SU-DHL-6 (cell line): Measurements from ENCODE around the gene ANXA4.

Experiments
- H2AFZ ChIP-seq: fragments of 200-600 bp; sonication (generic); 2 replicates; pipeline ENCODE4 v1.6.1; 2014; ENCODE audit warnings: low read depth, mild to moderate bottlenecking, moderate library complexity, mixed read lengths, antibody characterized with exemption, low read length; ENCODE audit not compliant: severe bottlenecking
- H3F3A ChIP-seq: fragments of 200-600 bp; shearing (Covaris generic); 2 replicates; pipeline ENCODE4 v1.6.0; 2016; ENCODE audit warnings: antibody characterized with exemption, mild to moderate bottlenecking; ENCODE audit not compliant: insufficient read depth
- H3K27ac ChIP-seq: fragments of 200-600 bp; sonication (generic); 2 replicates; pipeline ENCODE4 v1.5.1; 2016; ENCODE audit warnings: low read depth, mild to moderate bottlenecking, low read length, moderate library complexity, mixed read lengths
- H3K27me3 ChIP-seq: fragments of 200-600 bp; sonication (generic), shearing (Covaris generic); 2 replicates; pipeline ENCODE4 v1.6.0; 2014; ENCODE audit warnings: mild to moderate bottlenecking, low read length
- H3K36me3 ChIP-seq: fragments of 200-600 bp; sonication (generic); 2 replicates; pipeline ENCODE4 v1.6.1; 2014; ENCODE audit warnings: mild to moderate bottlenecking, low read length, mixed read lengths
- H3K4me2 ChIP-seq: fragments of 300-600, 200-600 bp; shearing (Covaris generic), sonication (generic); 2 replicates; pipeline ENCODE4 v1.6.0; 2014; ENCODE audit warnings: low read length, low read depth, mild to moderate bottlenecking; ENCODE audit not compliant: poor library complexity, severe bottlenecking
- H3K4me3 ChIP-seq: fragments of 200-600 bp; sonication (generic); 2 replicates; pipeline ENCODE4 v1.5.1; 2014; ENCODE audit warnings: antibody characterized with exemption, low read length, mild to moderate bottlenecking, mixed read lengths; ENCODE audit not compliant: insufficient read depth, poor library complexity, severe bottlenecking
- H3K79me2 ChIP-seq: fragments of 200-600 bp; sonication (generic); 2 replicates; pipeline ENCODE4 v1.6.1; 2014; ENCODE audit warnings: mild to moderate bottlenecking, low read length, moderate library complexity; ENCODE audit not compliant: insufficient read depth
- H3K9ac ChIP-seq: fragments of 200-600 bp; sonication (generic); 2 replicates; pipeline ENCODE4 v1.7.0; 2014; ENCODE audit warnings: mild to moderate bottlenecking, low read length
- H3K9me2 ChIP-seq: fragments of 200-600 bp; sonication (generic); replicated peaks from 2 replicates; pipeline ENCODE4 v1.6.1; 2014; ENCODE audit warnings: low read length; ENCODE audit not compliant: insufficient read depth
- H3K9me3 ChIP-seq: fragments of 200-600 bp; sonication (generic); 2 replicates; pipeline ENCODE4 v1.6.1; 2014; ENCODE audit warnings: low read length, mixed read lengths; ENCODE audit not compliant: insufficient read depth
- H4K20me1 ChIP-seq: fragments of 200-600 bp; sonication (generic); 2 replicates; pipeline ENCODE4 v1.6.1; 2014; ENCODE audit warnings: low read depth, mild to moderate bottlenecking, antibody characterized with exemption, low read length, moderate library complexity, mixed read lengths
- EZH2phosphoT487 ChIP-seq: fragments of 200-600 bp; sonication (generic), shearing (Covaris generic); conservative IDR thresholded peaks from 2 replicates; pipeline ENCODE4 v1.6.1; 2018; ENCODE audit warnings: mild to moderate bottlenecking, antibody characterized with exemption, low read length, moderate library complexity, mixed read lengths
- TF ChIP-seq, protein P1 (sequence below): fragments of 200-600 bp; sonication (generic); IDR thresholded peaks from one replicate; pipeline ENCODE4 v1.5.1; 2017; ENCODE audit warnings: antibody characterized with exemption, mild to moderate bottlenecking, low read length, moderate library complexity; ENCODE audit not compliant: insufficient read depth, poor library complexity, severe bottlenecking

Gene ANXA4

DNA sequence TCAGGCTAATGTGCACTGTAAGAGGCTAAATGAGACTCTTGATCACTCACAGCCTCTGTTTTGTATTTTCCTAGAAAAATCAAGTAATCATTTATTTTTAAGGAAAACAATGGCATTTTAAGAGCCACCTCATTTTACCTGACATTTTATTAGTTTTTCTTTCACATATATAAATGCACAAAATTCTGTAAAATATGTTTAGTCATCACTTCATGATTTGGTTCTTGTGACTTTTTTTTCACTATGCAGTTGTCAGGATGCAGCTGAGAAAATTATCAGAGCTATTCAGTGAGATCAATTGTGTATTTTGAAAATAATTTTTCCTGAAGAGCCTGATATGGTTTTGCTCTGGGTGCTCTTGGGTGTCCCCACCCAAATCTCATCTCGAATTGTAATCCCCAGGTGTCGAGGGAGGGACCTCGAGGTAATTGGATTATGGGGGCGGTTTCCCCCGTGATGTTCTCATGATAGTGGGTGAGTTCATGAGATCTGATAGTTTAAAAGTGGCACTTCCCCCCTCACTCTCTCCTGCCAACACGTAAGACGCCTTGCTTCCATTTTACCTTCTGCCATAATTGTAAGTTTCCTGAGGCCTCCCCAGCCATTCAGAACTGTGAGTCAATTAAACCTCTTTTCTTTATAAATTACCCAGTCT is 16.1 kb upstream of the ANXA4 start:
- no peaks in the 10 kb centered on the region for H3K36me3 ChIP-seq
- no peaks in the 10 kb centered on the region for H3K79me2 ChIP-seq
- H3K27me3 ChIP-seq, result no peaks in the 10 kb centered on the region
- no peak overlapping the region for H3K4me2 ChIP-seq
- H4K20me1 ChIP-seq, result no peaks in the 10 kb centered on the region
- TF ChIP-seq, protein P1, sequence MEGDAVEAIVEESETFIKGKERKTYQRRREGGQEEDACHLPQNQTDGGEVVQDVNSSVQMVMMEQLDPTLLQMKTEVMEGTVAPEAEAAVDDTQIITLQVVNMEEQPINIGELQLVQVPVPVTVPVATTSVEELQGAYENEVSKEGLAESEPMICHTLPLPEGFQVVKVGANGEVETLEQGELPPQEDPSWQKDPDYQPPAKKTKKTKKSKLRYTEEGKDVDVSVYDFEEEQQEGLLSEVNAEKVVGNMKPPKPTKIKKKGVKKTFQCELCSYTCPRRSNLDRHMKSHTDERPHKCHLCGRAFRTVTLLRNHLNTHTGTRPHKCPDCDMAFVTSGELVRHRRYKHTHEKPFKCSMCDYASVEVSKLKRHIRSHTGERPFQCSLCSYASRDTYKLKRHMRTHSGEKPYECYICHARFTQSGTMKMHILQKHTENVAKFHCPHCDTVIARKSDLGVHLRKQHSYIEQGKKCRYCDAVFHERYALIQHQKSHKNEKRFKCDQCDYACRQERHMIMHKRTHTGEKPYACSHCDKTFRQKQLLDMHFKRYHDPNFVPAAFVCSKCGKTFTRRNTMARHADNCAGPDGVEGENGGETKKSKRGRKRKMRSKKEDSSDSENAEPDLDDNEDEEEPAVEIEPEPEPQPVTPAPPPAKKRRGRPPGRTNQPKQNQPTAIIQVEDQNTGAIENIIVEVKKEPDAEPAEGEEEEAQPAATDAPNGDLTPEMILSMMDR, result no peak
- TF ChIP-seq EZH2phosphoT487, result no peak
- no peak overlapping the region for H3K4me3 ChIP-seq
- H2AFZ ChIP-seq, result no peak overlapping the region
- H3F3A ChIP-seq, result no peaks in the 10 kb centered on the region
- H3K27ac ChIP-seq, result no peak overlapping the region
- no peaks in the 10 kb centered on the region for H3K9me3 ChIP-seq
- H3K9me2 ChIP-seq, result no peaks in the 10 kb centered on the region
- H3K9ac ChIP-seq, result no peak overlapping the region

DNA sequence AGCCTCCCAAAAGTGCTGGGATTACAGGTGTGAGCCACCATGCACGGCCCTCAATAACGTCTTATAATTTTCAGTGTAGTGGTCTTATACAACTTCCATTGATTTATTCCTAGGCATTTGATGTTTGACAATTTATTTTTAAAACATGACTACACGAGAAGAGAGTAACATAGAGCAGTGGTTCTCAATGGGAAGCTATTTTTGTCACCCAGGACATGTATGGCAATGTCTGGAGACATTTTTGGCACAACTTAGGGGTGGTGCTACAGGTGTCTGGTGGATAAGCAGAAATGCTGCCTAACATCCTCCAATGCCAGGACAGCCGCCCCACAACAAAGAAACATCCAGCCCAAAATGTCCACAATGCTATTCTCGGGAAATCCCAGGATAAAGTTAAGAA is 12.7 kb upstream of the ANXA4 start:
- no peaks in the 10 kb centered on the region for H3K36me3 ChIP-seq
- no peaks in the 10 kb centered on the region for H3K9me3 ChIP-seq
- H3K4me3 ChIP-seq, result no peak overlapping the region
- H3K4me2 ChIP-seq, result no peak overlapping the region
- H3K79me2 ChIP-seq, result no peaks in the 10 kb centered on the region
- no peak overlapping the region for H3K9ac ChIP-seq
- no peak overlapping the region for H2AFZ ChIP-seq
- H4K20me1 ChIP-seq, result no peaks in the 10 kb centered on the region
- no peaks in the 10 kb centered on the region for H3K9me2 ChIP-seq
- no peaks in the 10 kb centered on the region for H3K27me3 ChIP-seq
- H3K27ac ChIP-seq, result no peak overlapping the region
- no peak for TF ChIP-seq EZH2phosphoT487
- no peaks in the 10 kb centered on the region for H3F3A ChIP-seq

DNA sequence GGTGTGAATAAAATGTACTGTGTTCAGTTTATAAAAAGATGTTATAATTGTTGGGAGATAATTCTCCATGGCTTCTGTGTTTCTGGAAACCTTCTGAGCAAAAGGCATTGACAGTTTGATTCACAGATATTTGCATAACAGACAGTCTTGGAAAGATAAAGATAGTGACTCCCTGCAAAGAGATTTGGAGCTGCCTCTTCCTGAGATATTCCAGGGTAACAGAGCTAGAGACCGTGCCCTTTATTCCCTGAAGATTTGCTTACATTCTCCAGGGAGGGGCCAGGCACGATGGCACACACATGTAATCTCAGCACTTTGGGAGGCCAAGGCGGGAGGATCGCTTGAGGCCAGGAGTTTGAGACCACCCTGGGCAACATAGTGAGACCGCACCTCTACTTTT is 12.2 kb upstream of the ANXA4 start:
- H4K20me1 ChIP-seq, result no peaks in the 10 kb centered on the region
- no peaks in the 10 kb centered on the region for H3K79me2 ChIP-seq
- H3K27ac ChIP-seq, result no peak overlapping the region
- TF ChIP-seq, protein P1, result no peak
- TF ChIP-seq EZH2phosphoT487, result no peak
- H3K9me3 ChIP-seq, result no peaks in the 10 kb centered on the region
- no peaks in the 10 kb centered on the region for H3K36me3 ChIP-seq
- no peaks in the 10 kb centered on the region for H3K9me2 ChIP-seq
- no peaks in the 10 kb centered on the region for H3F3A ChIP-seq
- no peak overlapping the region for H3K4me3 ChIP-seq
- no peak overlapping the region for H3K4me2 ChIP-seq
- no peak overlapping the region for H3K9ac ChIP-seq
- no peak overlapping the region for H2AFZ ChIP-seq
- H3K27me3 ChIP-seq, result no peaks in the 10 kb centered on the region

DNA sequence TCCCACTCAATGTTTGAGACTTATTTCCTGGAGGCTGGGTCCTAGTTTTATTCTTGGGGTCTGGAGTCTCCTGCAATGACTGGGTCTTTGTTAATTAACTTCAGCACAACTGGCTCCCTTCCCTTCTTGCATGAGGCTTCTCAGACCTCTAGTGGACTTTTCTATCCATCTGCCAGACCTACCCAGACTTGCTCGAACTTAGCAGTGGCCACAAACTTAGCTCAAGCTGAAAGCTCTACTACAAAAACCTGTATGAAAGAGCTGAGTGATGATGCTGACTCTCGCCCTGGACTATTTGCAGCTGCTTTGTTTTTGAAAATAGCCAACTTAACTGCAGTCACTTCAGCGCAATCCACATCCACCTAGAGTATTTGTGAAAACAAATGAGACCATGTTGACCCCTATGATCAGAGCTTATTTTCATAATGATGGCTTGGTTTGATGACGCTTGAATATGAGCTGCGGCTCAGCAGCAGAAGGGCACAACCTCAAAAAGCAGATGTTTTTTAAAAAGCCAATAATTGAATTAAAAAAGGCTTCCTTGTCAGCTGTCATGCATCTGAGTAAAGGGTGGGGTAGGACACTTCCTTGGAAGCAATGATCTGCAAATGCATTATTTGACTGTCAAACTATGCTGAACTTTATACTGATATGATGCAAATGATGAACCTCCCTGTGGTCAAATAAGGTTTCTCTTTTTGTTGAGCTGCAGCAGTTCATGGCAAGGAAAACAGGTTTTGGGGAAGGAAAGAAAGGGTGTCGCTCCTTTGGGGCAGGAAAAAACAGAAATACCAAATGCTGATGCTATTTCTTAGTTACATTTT is 10.6 kb upstream of the ANXA4 start:
- H3K79me2 ChIP-seq, result no peaks in the 10 kb centered on the region
- no peak overlapping the region for H3K27ac ChIP-seq
- no peaks in the 10 kb centered on the region for H3K9me2 ChIP-seq
- H3K9me3 ChIP-seq, result no peaks in the 10 kb centered on the region
- no peaks in the 10 kb centered on the region for H3K36me3 ChIP-seq
- H2AFZ ChIP-seq, result no peak overlapping the region
- no peak overlapping the region for H3K4me2 ChIP-seq
- no peaks in the 10 kb centered on the region for H4K20me1 ChIP-seq
- no peak for TF ChIP-seq EZH2phosphoT487
- TF ChIP-seq, protein P1, result no peak
- H3K9ac ChIP-seq, result no peak overlapping the region
- H3K4me3 ChIP-seq, result no peak overlapping the region
- no peaks in the 10 kb centered on the region for H3K27me3 ChIP-seq
- H3F3A ChIP-seq, result no peaks in the 10 kb centered on the region
